HG02678 (cell line): ENCODE data around the gene WDR89.
"Not testable (repeated sequence)": the region's sequence is repeated elsewhere in the genome, so short reads cannot be mapped to it uniquely, and the experiment has no call there.

Experiments
- ATAC-seq: cut with Tn5 transposase; IDR thresholded peaks from one replicate; pipeline ENCODE4 v1.9.1; 2021; ENCODE audit warnings: mild to moderate bottlenecking, moderate library complexity; ENCODE audit not compliant: unreplicated experiment

WDR89 gene

DNA sequence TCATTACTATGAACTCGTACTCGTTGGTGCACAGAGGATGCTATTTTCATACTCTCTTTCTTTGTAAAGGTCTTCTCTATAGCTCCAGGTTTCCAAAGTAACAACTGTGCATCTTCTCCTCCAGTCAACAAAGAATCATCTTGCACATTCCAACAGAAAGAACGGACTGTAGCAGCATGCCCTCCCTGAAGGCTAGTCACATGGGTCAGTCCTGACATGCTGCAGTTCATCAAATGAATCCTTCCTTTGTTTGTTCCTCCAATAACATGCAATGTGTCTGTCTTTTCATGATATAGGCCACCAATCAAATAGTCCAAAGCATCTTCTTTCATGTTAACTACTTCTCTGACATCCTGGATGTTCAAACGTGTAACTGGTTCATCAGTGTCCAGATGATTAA is 42.9 kb downstream of the WDR89 start:
- no peak for ATAC-seq

DNA sequence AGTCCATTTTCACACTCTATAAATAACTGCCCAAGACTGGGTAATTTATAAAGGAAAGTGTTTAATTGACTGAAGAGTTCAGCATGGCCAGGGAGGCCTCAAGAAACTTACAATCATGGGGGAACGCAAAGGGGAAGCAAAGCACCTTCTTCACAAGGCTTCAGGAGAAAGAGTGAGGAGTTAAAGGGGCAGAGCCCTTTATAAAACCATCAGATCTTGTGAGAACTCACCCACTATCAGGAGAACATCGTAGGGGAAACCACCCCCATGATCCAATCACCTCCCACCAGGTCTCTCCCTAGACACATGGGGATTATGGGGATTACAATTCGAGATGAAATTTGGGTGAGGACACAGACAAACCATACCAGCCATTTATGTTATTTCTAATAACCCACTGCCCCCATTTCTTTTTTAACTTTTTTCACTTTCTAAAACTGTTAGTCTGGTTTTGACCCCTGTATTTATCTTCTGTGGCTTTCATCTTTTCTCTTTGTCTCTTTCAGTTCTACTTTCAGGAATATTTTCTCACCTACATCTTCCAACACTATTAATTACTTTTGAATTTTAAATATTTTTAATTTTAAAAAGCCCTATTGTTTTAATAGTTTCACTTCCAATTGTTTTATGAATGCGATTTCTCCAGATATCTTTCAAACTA is 44.5 kb downstream of the WDR89 start:
- ATAC-seq = no peak

DNA sequence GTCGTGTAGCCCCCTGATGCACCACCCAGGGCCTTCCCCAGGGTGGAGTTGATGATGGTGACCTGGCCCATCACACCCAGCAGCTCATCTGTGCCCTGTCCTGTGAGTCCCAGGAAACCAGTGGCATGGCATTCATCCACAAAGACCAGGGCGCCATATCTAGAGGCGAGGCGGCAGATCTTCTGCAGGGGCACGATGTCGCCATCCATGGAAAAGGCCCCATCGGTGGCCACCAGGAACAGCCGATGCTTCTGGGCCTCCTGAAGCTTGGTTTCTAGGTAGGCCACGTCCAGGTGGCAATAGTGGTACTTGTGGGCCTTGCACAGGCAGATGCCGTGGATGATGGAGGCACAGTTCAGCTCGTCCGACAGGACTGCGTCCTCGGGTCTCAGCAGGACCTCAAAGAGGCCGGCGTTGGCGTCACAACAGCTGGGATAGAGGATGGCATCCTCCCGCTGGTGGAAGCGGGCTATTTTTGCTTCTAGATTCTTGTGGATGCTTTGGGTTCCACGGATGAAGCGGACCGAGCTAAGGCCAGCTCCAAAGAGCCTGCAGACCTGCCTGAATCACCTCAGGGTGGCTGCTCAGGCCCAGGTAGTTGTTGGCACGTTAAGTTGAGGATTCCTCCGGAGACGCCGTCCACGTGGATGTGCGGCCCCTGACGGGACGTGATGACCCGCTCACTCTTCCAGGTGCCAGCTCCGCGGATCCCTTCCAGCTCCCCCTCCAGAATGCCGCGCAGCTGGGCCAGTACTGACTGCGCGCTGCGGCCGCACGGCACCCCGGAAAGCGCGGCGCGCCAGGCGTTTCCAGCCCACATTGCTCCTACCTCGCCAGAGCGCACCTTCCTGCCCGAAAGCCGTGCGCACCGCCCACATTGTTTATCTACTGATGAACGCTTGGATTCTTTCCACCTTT is 47.0 kb downstream of the WDR89 start:
- ATAC-seq = no peak

DNA sequence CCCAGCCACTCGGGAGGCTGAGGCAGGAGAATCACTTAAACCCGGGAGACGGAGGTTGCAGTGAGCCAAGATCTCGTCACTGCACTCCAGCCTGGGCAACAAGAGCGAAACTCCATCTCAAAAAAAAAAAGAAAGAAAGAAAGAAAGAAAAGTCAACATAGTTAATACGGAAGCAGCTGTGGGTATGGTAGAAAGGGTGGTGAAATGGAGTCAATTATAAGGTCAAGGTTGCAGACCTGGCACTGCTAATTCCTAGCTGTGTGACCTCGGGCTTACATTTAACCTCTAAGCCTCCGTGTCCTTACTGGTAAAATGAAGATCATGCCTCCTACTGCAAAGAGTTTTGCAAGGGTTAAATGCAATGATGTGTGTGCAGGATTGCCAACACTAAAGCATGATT is 58.6 kb downstream of the WDR89 start:
- not testable (repeated sequence) for ATAC-seq

DNA sequence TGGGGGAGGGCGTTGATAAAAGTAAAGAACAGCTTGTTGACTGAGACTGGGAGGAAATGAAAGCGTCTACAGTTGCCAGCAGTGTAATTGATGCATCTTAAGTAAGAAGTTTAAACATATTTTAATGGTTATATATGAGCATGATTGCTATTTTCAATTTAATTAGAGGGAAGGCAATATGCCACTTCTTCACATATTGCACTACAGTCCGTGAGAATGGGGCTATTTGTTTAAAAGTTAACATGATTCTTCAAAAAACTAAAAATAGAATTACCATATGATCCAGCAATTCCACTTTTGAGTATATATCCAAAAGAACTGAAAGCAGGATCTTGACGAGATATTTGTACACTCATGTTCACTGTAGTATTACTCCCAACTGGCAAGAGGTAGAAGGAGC is 60.2 kb downstream of the WDR89 start:
- no peak for ATAC-seq

DNA sequence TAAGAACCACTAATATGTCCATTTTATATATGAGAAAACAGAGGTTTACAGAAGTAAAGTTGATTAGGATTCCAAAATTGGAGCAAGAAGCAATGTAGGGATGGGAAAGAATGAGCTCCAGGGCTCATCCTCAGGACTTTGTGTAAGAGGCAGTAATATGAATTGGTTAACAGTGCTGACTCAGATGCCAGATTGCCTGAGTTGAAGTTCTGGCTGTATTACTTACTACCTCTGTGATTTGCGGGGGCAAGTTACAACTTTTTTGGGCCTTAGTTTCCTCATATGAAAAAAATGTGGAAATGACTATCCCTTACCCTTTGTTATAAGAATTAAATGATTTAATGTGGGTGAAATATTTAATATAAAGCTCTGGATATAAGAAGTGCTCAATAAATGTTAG is 63.4 kb downstream of the WDR89 start:
- ATAC-seq = no peak

DNA sequence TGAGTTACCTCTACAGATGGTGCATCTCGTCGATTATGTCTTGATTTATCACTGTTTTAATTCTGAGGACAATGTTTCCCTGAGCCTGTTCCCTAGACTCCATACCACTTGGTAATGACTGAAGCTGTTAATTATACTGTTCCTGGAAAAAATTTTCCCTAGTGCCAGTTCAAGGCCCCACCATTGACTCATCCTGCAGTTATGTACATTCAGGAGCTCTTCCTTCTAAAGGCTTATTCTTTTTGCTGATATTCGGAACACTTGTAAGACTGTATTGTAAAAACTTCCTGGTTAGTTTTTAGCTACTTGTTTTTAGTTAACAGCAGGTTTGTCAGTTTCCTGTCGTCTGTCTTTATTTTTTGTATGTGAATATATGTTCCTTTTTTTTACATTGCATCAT is 68.1 kb downstream of the WDR89 start:
- no peak for ATAC-seq

DNA sequence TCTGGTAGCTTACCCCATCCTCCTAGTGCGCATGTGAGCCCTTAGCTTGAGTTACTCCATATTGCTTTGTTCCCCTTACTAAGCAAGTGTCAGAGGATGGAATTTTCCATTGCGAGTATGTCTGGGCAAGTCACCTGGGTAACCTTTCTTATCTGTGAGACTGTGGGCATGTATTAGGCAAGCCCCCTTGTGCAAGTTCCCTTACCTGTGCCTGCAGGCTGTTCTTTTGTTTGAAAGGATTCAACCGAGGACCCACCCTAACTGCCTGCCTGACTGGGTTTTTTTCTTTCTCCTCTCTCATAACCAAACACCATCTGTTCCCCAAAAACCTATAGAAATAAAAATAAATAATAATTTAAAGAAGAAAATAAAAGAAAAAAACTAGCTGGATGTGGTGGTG is 76.2 kb downstream of the WDR89 start:
- ATAC-seq = no peak

DNA sequence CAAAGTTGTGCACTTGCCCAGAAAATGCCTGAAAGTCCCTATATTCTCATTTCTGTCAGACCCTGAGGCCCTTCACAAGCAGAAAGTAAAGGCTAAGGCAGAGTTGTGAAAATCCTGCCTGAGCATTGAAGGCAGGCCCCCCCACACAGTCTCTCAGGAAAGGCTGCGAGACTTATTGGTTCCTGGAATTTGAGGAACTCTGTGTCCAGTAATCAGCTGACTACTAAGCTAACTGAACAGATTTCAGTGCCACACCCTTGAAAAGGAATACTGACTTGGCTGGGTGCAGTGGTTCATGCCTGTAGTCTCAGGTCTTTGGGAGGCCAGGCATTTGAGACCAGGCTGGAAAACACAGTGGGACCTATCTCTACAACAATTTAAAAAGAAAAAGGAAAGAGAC is 77.4 kb downstream of the WDR89 start:
- no peak for ATAC-seq

DNA sequence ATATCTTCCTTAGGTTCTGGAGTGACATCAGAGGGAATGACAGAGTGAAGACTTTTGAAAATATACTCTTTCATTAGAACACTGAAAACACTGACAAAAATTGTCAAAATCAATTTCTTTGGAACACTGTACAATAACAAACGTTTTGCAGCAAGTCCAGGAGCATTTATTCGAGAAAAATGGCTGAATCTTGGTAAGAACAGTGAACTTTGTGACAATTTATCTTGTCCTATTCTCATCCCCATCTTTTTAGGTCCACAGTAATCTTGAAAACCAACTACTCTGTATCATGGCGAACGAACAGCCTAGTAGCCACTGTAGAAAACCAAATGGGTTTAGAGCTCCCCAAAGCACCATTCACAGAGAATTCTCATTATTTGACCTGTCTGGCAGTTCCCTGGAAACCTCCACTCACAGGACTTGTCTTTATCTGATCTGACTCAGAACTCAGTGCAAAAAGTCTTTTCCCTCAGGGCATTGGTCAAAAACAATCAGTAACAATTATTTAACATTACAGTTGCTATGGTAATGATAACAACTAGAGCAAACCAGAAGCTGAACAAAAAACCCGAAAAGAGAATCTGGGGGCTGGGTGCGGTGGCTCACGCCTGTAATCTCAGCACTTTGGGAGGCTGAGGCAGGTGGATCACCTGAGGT is 78.2 kb downstream of the WDR89 start:
- ATAC-seq = no peak

DNA sequence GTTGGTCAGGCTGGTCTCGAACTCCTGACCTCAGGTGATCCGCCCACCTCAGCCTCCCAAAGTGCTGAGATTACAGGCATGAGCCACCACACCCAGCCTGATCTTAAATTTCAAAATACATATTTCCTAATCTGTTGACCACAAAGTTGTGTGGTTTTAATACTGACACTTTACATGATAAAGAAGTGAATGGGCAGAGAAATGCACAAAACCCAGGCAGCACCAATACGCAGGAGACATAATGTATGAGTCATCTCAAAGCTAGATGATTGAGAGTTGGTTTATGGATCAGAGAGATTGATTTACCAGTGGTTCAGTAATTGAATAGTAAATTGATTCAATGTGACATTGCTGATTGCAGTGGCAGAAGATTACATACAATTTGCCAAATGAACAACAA is 79.3 kb downstream of the WDR89 start:
- ATAC-seq = no peak

DNA sequence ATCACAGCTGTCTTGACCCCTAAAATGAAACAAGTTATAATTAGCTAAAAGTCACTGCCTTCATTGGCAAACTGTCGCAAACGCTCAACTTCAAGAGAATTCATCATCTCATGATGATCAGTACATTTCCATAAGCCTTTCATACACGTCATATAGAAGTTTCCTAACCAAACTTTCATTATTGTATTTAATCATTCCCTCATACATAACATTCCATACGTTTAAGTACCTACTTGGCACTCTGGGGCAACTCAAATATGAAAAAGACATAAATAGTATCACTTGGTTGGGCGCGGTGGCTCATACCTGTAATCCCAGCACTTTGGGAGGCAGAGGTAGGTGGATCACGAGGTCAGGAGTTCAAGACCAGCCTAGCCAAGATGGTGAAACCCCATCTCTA is 86.1 kb downstream of the WDR89 start:
- no peak for ATAC-seq

DNA sequence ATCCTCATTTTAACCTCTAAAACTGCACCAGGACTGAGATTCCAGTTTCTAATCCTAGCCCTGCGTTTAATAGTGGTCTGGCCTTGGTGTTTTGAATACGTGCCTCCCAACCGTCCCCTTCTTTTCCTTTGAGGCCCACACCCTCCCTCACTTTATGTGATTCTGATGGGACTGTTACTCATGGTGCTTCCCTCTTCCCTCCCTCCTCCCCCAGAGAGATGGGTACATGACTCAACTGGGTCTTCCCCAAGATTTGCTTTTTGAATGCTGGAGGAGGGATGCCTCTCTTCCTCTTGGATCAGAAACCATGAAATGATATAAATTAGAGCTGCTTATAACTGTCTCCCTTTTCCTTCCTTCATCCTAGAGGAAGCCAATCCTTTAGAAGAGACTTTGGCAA is 90.3 kb downstream of the WDR89 start:
- ATAC-seq = no peak

DNA sequence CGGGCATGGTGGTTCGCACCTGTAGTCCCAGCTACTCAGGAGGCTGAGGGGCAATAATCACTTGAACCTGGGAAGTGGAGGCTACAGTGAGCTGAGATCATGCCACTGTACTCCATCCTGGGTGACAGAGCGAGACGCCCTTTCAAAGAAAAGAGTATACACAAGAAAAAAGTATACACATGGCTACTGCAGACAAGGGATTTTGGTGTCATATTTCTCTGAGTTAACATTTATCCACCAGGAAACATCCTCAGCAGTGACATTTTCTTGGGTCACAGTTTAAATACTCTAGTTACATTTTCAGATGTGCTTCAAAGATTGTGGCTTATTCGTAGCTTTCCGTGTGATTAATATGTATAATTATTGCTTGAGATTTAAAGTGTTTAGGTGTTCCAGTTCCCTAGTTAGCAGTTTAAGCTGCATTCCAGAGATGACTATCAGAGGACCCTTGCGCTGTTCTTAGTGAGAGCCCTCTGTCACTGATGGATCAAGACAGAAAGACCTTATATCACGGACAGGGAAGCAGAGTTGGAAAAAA is 93.8 kb downstream of the WDR89 start:
- no peak for ATAC-seq
